ENCODE results near the gene ZDHHC5. TPM values are rescaled to one million over a fixed set of nuclear protein-coding genes. Genes with fewer than 3 reads are reported as not detected.

ZDHHC5 gene
- total RNA-seq, 1 experiment from 2014 or later = 65.2 TPM

DNA sequence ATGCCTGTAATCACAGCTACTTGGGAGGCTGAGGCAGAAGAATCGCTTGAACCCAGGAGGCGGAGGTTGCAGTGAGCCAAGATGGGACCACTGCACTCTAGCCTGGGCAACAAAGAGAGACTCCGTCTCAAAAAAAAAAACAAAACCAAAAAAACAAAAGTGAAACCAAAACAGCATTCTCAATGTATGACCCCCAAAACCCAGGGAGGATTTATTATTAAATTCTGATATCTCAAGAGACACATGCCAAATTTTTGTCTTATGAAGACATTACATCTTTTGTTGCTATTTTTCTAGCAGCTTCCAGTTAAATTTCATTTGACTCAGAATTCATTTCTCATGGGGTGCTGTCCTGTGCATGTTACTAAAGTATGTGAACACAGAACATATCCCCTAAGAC, 15.3 kb upstream of the ZDHHC5 start:
- no peak overlapping the region for H3K23ac ChIP-seq (ENCODE audit: insufficient read length, low read depth, low read length)
- Mint-ChIP-seq H3K4me1 (peaks cover 44 to 66% of the 10 kb centered on the region in 2 experiments), H3K9me3 (no peaks in the 10 kb centered on the region; a peak in 1 of 5 replicates), H3K27ac (peak overlapping the region in 1 of 3 experiments; percentile 17; a peak in 1 of 7 replicates), H3K36me3 (ENCODE audit: insufficient read depth in 1 of 3, low read depth in 3 of 3) (peaks cover 0 to 2% (median 0%) of the 10 kb centered on the region in 3 experiments; a peak in 1 of 7 replicates), H3K27me3 (ENCODE audit: low read depth) (peaks cover 52% of the 10 kb centered on the region), H3K4me3 (no peak overlapping the region)
- no CpG with 5 or more reads among the region's 3 CpGs for WGBS (ENCODE audit: extremely low coverage, insufficient read length, low lambda C conversion rate)
- H3K79me2 ChIP-seq (ENCODE audit: insufficient read depth, low read length) = no peaks in the 10 kb centered on the region
- H3K27me3 ChIP-seq (ENCODE audit: insufficient read depth, low read length) = no peaks in the 10 kb centered on the region; the same call in 1 of the 2 replicates
- no peak for DNase-seq
- H3K4ac ChIP-seq (ENCODE audit: low read depth, low read length) = no peak overlapping the region
- no peaks in the 10 kb centered on the region for H3K9me3 ChIP-seq (ENCODE audit: control insufficient read depth, low read depth, low read length)
- H3K27ac ChIP-seq (ENCODE audit: insufficient read length, low read depth, low read length) = no peak overlapping the region
- no peak overlapping the region for H3T11ph ChIP-seq (ENCODE audit: low read length)
- no peak overlapping the region for H2AK5ac ChIP-seq (ENCODE audit: insufficient read length, low read length)
- H3K4me1 ChIP-seq (ENCODE audit: insufficient read depth, low read length) = peaks cover 10% of the 10 kb centered on the region
- H3K79me1 ChIP-seq (ENCODE audit: insufficient read depth, low read depth, low read length, poor library complexity, severe bottlenecking) = no peaks in the 10 kb centered on the region
- H3K18ac ChIP-seq (ENCODE audit: insufficient read length, low read depth, low read length) = no peak overlapping the region
- no peak overlapping the region for H3K4me2 ChIP-seq (ENCODE audit: insufficient read depth, insufficient read length, low read length)
- no peak overlapping the region for H4K5ac ChIP-seq (ENCODE audit: insufficient read length, low read depth, low read length)
- no peak overlapping the region for H2BK120ac ChIP-seq (ENCODE audit: low read depth, low read length, poor library complexity, severe bottlenecking)
- H3K14ac ChIP-seq (ENCODE audit: insufficient read depth, low read length) = no peak overlapping the region
- H2BK15ac ChIP-seq (ENCODE audit: low read depth, low read length) = no peak overlapping the region
- no peak overlapping the region for H3K56ac ChIP-seq (ENCODE audit: insufficient read length, low read depth, low read length)
- H3K23me2 ChIP-seq (ENCODE audit: insufficient read length, low read depth, low read length, poor library complexity, severe bottlenecking) = peaks cover 19% of the 10 kb centered on the region
- TF ChIP-seq, protein P1, sequence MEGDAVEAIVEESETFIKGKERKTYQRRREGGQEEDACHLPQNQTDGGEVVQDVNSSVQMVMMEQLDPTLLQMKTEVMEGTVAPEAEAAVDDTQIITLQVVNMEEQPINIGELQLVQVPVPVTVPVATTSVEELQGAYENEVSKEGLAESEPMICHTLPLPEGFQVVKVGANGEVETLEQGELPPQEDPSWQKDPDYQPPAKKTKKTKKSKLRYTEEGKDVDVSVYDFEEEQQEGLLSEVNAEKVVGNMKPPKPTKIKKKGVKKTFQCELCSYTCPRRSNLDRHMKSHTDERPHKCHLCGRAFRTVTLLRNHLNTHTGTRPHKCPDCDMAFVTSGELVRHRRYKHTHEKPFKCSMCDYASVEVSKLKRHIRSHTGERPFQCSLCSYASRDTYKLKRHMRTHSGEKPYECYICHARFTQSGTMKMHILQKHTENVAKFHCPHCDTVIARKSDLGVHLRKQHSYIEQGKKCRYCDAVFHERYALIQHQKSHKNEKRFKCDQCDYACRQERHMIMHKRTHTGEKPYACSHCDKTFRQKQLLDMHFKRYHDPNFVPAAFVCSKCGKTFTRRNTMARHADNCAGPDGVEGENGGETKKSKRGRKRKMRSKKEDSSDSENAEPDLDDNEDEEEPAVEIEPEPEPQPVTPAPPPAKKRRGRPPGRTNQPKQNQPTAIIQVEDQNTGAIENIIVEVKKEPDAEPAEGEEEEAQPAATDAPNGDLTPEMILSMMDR (conservative IDR thresholded peaks at IDR 0.05) = no peak
- no peak overlapping the region for H4K8ac ChIP-seq (replicated peaks; ENCODE audit: insufficient read length, low read depth, low read length)
- no peak overlapping the region for H2BK5ac ChIP-seq (ENCODE audit: insufficient read length, low read length)
- no peak overlapping the region for H3K9ac ChIP-seq (ENCODE audit: extremely low read depth, insufficient read length, low read length)
- no peak overlapping the region for H2AFZ ChIP-seq (ENCODE audit: low read length)
- H2BK12ac ChIP-seq (ENCODE audit: insufficient read length, low read depth, low read length) = no peak overlapping the region
- H4K91ac ChIP-seq (ENCODE audit: insufficient read length, low read depth, low read length) = no peak overlapping the region
- H4K20me1 ChIP-seq (ENCODE audit: control insufficient read depth, insufficient read depth, insufficient read length) = no peaks in the 10 kb centered on the region
- H2BK20ac ChIP-seq (ENCODE audit: low read depth, low read length, poor library complexity, severe bottlenecking) = no peak overlapping the region

Data from H9 (cell line).